IgD-negative memory B cell (primary cell): ENCODE measurements around the gene ST6GALNAC4. TPM values are rescaled to one million over a fixed set of nuclear protein-coding genes. Genes with fewer than 3 reads are reported as not detected.

Experiments
- H3K27ac Mint-ChIP-seq, 3 donors: one replicate each; pipeline ENCODE4 v1.8.0; 2020 to 2022; ENCODE audit warnings: mild to moderate bottlenecking in 3 of 3, mixed read lengths in 3 of 3, moderate library complexity in 1 of 3
- H3K27me3 Mint-ChIP-seq: one replicate; pipeline ENCODE4 v1.8.0; 2021; ENCODE audit warnings: mixed read lengths
- H3K36me3 Mint-ChIP-seq: one replicate; pipeline ENCODE4 v1.8.0; 2020; ENCODE audit warnings: mild to moderate bottlenecking, mixed read lengths
- H3K4me1 Mint-ChIP-seq, 3 donors: one replicate each; pipeline ENCODE4 v1.8.0; 2020 to 2022; ENCODE audit warnings: mixed read lengths in 3 of 3, mild to moderate bottlenecking in 1 of 3
- H3K4me3 Mint-ChIP-seq, 4 donors: one replicate each; pipeline ENCODE4 v1.8.0; 2020 to 2022; ENCODE audit warnings: mild to moderate bottlenecking in 4 of 4, mixed read lengths in 4 of 4, moderate library complexity in 3 of 4
- H3K9me3 Mint-ChIP-seq, 3 donors: one replicate each; pipeline ENCODE4 v1.8.0; 2020 to 2021; ENCODE audit warnings: mixed read lengths in 3 of 3, mild to moderate bottlenecking in 1 of 3
- polyA plus RNA-seq: library from polyadenylated mRNA; unstranded; fragments of 300-500 nt; fragmentation: Illumina TruSeq; gene quantifications from one replicate; pipeline ENCODE4 v1.2.3, GENCODE V29; 2021

Gene ST6GALNAC4
- polyA plus RNA-seq, 1 donor from 2014 or later = 32.5 TPM

DNA sequence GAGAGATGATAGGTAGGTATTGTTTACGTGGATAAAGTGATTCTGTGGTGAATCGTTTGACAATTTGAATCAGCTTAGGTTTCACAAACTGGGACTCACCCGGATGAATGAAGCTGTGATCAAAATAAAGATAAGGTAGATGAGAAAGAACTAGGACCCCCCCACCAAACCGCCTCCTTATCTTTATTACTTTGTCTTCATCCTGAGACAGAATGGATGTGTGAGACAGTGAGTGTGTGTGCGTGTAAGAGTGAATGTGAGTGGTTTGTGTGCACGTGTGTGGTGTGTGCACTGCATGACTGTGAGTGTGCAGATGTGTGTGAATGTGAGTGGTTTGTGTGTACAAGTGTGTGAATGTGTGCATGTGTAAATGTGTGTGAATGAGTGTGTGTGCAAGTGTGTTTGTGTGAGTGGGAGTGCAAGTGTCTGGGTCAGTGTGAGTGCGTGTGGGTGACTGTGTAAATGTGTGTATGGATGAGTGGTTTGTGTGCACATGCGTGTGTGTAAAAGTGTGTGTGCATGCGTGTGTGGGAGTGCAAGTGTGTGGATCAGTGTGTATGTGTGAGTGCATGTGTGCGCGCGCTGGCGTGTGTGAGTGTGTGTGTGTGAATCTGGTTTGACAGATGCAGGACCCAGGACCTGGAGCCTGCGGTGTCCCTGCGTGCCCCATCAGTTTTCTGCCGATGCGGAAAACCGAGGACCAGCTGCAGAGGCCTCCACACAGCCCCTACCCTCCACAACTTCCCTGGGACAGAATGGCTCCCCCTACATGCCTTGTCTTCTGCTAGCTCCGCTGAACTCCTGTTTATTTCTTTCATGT is 51.0 kb downstream of the ST6GALNAC4 start:
- Mint-ChIP-seq H3K4me1 (peaks cover 38 to 44% (median 39%) of the 10 kb centered on the region in 3 donors), H3K9me3 (no peaks in the 10 kb centered on the region), H3K4me3 (peak overlapping the region in 3 of 4 donors; percentile 73 to 91 (median 80))

DNA sequence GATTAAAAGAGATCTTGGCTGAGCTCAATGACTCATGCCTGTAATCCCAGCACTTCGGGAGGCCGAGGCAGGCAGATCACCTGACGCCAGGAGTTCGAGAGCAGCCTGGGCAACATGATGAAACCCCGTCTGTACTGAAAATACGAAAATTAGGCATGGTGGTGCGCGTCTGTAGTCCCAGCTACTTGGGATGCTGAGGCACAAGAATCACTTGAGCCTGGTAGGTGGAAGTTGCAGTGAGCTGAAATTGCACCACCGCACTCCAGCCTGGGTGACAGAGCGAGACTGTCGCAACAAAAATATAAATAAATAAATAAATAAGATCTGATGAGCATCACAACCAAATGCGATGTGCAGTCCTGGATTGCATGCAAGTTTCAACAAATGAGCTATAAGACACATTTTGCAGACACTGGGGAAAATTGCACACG is 53.6 kb downstream of the ST6GALNAC4 start:
- Mint-ChIP-seq H3K4me1 (peaks cover 42 to 43% (median 42%) of the 10 kb centered on the region in 3 donors), H3K36me3 (peaks cover 2% of the 10 kb centered on the region), H3K27me3 (no peaks in the 10 kb centered on the region), H3K4me3 (peak overlapping the region in 3 of 4 donors; percentile 63 to 88 (median 83)), H3K9me3 (peaks cover 0 to 2% (median 0%) of the 10 kb centered on the region in 3 donors), H3K27ac (peak overlapping the region; percentile 96 to 100 (median 99))

More for the DNA sequence above, 51.0 kb downstream of the ST6GALNAC4 start:
- Mint-ChIP-seq H3K27ac (peak overlapping the region; percentile 92 to 96 (median 93)), H3K36me3 (peaks cover 2% of the 10 kb centered on the region), H3K27me3 (no peaks in the 10 kb centered on the region)

DNA sequence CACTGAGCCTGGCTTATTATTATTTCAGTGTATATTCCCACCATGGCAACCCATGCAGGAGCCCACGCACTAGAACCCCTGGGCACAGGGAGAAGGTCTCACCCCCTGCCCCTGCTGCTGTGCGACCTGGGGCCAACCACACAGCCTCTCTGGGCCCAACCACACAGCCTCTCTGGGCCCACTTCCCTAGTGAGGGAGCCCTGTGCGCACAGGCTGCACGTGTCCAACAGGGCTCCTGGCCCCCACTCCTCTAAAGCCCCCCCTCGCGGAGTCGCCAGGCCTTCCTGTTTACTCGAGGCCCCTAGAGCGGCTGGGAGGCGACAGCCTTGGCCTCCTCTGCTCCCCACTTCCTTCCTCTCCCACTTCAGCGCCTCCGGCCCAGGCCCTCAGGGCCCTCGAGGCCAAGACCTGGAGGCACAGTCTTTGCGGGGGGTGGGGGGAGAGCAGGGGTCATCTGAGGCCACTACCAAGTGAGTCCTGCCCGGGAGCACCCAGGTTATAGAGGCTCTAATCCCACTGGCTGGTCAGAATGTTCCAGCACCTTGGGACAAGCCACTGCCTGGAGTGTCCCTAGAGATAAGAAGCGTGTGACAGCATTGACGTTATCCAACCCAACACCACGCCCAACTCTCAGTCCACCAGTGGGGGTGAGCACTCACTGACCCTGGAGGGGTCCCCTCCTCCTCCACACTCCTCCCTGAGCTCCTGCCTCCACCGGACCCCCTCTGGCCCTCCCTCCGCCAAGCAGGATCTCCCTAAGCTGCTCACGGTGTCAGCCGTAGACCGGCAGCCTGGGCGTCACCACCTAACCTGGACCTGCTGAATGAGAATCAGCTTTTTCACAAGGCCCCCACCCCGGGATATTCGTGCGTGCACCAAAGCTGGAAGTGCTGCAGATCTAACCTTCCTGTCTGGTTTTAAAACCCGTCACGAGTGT is 54.5 kb downstream of the ST6GALNAC4 start:
- peaks cover 2% of the 10 kb centered on the region for H3K36me3 Mint-ChIP-seq

DNA sequence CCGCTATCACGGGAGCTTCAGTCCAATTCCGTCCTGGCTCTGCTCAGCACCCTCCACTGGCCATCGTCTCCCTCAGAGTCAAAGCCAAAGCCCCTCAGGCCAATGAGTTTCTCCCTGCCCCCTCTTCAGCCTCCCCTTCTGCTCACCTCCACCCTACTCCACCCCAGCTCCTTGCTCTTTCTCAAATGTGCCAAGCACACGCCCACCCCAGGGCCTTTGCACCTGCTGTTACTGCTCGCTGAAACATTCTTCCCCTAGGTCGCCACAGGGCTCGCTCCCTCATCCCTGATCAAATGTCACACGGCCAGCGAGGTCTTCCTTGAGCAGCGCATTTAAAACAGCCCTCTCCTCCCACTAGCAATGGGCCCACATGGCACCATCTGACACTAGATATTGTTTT is 56.1 kb downstream of the ST6GALNAC4 start:
- peaks cover 1% of the 10 kb centered on the region for H3K36me3 Mint-ChIP-seq
- peak overlapping the region in 1 of 3 donors; percentile 76 for H3K27ac Mint-ChIP-seq
- H3K27me3 Mint-ChIP-seq = peaks cover 2% of the 10 kb centered on the region
- peaks cover 0 to 2% (median 0%) of the 10 kb centered on the region in 3 donors for H3K9me3 Mint-ChIP-seq
- H3K4me1 Mint-ChIP-seq = peaks cover 31 to 36% (median 34%) of the 10 kb centered on the region in 3 donors
- peak overlapping the region in 1 of 4 donors; percentile 70 for H3K4me3 Mint-ChIP-seq

More for the DNA sequence above, 54.5 kb downstream of the ST6GALNAC4 start:
- Mint-ChIP-seq H3K4me3 (peak overlapping the region in 3 of 4 donors; percentile 83 to 88 (median 85)), H3K4me1 (peaks cover 41 to 45% (median 42%) of the 10 kb centered on the region in 3 donors), H3K9me3 (peaks cover 0 to 2% (median 0%) of the 10 kb centered on the region in 3 donors), H3K27me3 (no peaks in the 10 kb centered on the region), H3K27ac (peak overlapping the region; percentile 96 to 100 (median 99))

DNA sequence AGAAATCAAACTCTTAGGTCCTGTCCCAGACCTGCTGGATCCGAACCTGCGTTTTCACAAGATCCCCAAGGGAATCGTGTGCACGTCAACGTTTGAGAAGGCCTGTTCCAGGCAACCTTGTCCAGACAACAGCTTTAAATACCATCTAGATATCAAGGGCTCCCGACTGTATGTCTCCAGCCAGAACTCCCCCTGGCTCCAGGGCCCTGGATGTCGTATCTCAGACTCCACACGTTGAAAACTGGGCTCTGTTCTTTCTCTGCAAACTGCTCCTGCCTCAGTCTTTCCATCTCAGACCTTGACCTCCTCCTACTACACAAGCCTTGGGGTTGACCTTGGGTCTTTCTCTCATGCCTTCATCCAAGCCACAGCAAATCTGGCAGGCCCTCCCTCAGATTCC is 56.6 kb downstream of the ST6GALNAC4 start:
- H3K36me3 Mint-ChIP-seq = no peaks in the 10 kb centered on the region
- no peak overlapping the region for H3K4me3 Mint-ChIP-seq
- peaks cover 0 to 2% (median 0%) of the 10 kb centered on the region in 3 donors for H3K9me3 Mint-ChIP-seq
- peaks cover 2% of the 10 kb centered on the region for H3K27me3 Mint-ChIP-seq
- peaks cover 26 to 31% (median 29%) of the 10 kb centered on the region in 3 donors for H3K4me1 Mint-ChIP-seq
- no peak overlapping the region for H3K27ac Mint-ChIP-seq

DNA sequence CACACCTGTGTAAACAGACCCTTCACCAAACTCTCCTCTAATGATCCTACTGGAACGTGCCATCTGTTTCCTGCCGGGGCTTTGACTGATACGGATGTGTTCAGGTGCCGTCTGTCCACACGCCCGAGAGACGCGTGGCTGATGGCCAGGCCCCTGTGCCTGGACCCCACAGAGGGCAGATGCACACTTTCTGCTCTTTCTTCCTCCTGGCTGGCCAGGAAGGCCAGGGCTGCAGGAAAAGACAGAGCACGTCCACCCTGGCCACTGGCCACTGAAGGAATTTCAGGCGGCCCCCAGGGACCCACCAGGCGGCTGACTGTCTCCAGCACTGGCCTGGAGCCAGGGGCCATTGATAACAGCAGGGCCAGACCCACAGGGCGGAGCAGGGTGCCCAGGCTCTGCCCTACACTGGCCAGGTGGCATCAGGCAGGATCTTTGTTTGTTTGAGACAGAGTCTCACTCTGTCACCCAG is 58.8 kb downstream of the ST6GALNAC4 start:
- Mint-ChIP-seq H3K4me1 (peaks cover 19 to 24% (median 23%) of the 10 kb centered on the region in 3 donors), H3K27me3 (peaks cover 2% of the 10 kb centered on the region), H3K36me3 (no peaks in the 10 kb centered on the region), H3K27ac (peak overlapping the region in 1 of 3 donors; percentile 77), H3K4me3 (no peak overlapping the region), H3K9me3 (peaks cover 0 to 2% (median 0%) of the 10 kb centered on the region in 3 donors)

Other genes starting within 250 kb of the ST6GALNAC4 start
- not detected for gene CFAP157, start 210.1 kb downstream of the ST6GALNAC4 start, polyA plus RNA-seq
- gene PTRH1, start 201.4 kb downstream of the ST6GALNAC4 start, polyA plus RNA-seq = 14.8 TPM
- not detected for gene TTC16, start 201.0 kb downstream of the ST6GALNAC4 start, polyA plus RNA-seq
- 22.4 TPM for gene TOR2A, start 181.7 kb downstream of the ST6GALNAC4 start, polyA plus RNA-seq
- gene SH2D3C, start 138.4 kb downstream of the ST6GALNAC4 start, polyA plus RNA-seq = 76.1 TPM
- gene CDK9, start 131.0 kb downstream of the ST6GALNAC4 start, polyA plus RNA-seq = 65.3 TPM
- gene FPGS, start 114.2 kb downstream of the ST6GALNAC4 start, polyA plus RNA-seq = 51.4 TPM
- 1.8 TPM for gene ENG, start 62.4 kb downstream of the ST6GALNAC4 start, polyA plus RNA-seq
- 0.10 TPM for gene AK1, start 39.4 kb downstream of the ST6GALNAC4 start, polyA plus RNA-seq
- 38.9 TPM for gene ST6GALNAC6, start 17.4 kb downstream of the ST6GALNAC4 start, polyA plus RNA-seq
- 1.1 TPM for gene PIP5KL1, start 13.7 kb upstream of the ST6GALNAC4 start, polyA plus RNA-seq
- gene DPM2, start 20.8 kb upstream of the ST6GALNAC4 start, polyA plus RNA-seq = 44.9 TPM
- gene EEIG1, start 63.9 kb upstream of the ST6GALNAC4 start, polyA plus RNA-seq = 90.5 TPM
- gene NAIF1, start 150.3 kb upstream of the ST6GALNAC4 start, polyA plus RNA-seq = 12.7 TPM
- gene SLC25A25, start 151.2 kb upstream of the ST6GALNAC4 start, polyA plus RNA-seq = 7.4 TPM
- gene PTGES2, start 210.7 kb upstream of the ST6GALNAC4 start, polyA plus RNA-seq = 57.4 TPM
- gene LCN2, start 232.4 kb upstream of the ST6GALNAC4 start, polyA plus RNA-seq = 1.5 TPM
- gene BBLN, start 243.2 kb upstream of the ST6GALNAC4 start, polyA plus RNA-seq = 145 TPM